GM21526 (cell line): ENCODE results near the gene SLC16A14.

Source experiments
- ATAC-seq: cut with Tn5 transposase; IDR thresholded peaks from one replicate; pipeline ENCODE4 v1.9.1; 2021; ENCODE audit warnings: moderate library complexity; ENCODE audit not compliant: unreplicated experiment, low FRiP score

SLC16A14 gene

GRCh38 chr2:230043025-230043424 lies 25.7 kb downstream of the SLC16A14 start:
- no peak for ATAC-seq

DNA sequence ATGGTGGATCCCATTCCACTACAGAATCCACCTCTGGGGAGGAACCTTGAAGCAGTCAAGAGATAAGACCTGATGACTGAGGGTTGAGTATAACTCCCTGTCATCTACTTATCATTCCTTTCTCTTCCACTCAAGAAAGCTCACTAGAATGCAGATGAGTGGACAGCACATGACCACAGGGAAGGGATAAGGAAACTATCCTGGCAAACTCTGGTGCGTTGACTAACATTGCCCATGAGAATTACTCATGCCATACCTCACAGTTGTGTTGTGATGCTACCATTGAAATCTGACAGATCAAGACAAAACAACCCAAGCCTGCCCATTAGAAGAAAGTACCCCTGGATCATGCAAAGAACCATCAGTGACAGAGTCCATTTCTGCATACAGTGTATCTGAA lies 26.5 kb downstream of the SLC16A14 start:
- ATAC-seq, result no peak

DNA sequence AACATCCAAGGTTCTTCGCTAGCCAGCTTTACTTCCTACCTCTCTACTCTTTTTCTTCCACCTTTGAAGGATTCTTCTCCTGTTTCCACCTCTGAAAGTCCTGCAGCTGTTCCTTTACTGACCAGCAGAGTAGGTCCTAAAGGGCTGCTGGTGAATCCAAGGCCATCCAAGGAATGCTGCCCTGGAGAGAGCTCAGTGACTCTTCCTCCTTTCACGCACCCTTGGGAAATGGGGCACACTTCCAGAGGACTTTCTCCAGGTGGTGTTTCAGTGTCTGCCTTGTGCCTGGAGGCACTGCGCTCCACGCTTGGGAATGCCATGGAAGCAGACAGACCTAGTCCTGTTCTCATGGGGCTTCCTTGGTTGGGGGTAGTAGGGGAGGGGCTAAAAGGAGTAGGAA lies 45.4 kb downstream of the SLC16A14 start:
- ATAC-seq, result no peak

- ATAC-seq, result no peak
Observed at GRCh38 chr2:230019742-230020141, 49.0 kb downstream of the SLC16A14 start.

- ATAC-seq, result no peak
Observed at GRCh38 chr2:230018153-230018552, 50.6 kb downstream of the SLC16A14 start.

- no peak for ATAC-seq
Observed at GRCh38 chr2:230016844-230017243, 51.9 kb downstream of the SLC16A14 start.

GRCh38 chr2:230012267-230012884 lies 56.3 kb downstream of the SLC16A14 start:
- ATAC-seq, result no peak

- ATAC-seq, result no peak
Observed at GRCh38 chr2:230011617-230012016, 57.1 kb downstream of the SLC16A14 start.

DNA sequence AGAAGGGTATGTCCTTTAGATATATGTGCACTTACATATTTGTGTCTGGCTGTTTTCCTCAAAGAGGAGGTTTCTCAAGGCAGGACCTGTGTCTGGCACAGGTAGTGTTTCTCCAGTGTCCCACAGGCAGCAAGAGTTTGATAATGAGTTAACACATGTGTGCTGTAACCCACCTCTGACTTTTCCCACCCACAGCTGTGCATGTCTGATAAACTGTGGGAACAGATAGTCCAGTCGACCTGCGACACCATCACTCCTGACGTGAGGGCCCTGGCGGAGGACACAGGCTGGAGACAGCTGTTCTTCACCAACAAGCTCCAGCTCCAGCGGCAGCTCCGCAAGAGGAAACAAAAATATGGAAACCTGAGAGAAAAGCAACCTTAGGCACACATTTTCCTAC lies 58.2 kb downstream of the SLC16A14 start:
- ATAC-seq, result no peak

GRCh38 chr2:230008708-230009066 lies 60.0 kb downstream of the SLC16A14 start:
- no peak for ATAC-seq

DNA sequence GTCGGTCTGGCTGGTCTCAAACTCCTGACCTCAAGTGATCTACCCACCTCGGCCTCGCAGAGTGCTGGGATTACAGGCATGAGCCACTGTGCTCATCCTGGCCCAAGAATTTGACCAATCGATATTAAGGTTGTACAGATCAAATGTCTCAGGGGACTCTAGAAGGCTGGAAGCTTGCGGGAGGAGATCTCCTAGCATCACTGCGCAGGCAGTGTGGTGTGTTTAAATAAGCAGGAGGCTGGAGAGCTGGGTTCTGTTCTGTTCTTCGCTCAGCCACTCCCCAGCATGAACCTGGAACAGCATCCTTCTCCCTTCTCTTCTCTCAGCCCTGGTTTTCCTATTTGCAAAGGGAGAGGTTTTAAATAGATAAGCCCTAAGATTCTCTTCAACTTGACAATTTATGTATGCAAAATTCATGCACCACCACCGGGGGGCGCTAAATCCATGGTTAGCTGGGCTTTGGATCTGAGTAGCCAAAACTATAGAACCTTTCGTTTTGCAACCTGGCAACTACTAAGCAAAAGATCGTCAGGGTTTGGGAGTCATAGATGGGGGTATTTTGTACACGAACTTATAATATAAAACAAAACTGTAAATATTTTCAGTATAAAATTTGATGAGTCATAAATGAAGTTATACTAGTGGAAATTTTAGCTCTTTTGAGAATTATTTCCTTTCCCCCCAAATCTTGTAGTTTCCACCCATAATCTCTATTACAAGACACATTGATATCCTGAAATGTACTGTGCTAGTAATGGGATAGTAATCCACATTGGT lies 60.6 kb downstream of the SLC16A14 start:
- no peak for ATAC-seq

DNA sequence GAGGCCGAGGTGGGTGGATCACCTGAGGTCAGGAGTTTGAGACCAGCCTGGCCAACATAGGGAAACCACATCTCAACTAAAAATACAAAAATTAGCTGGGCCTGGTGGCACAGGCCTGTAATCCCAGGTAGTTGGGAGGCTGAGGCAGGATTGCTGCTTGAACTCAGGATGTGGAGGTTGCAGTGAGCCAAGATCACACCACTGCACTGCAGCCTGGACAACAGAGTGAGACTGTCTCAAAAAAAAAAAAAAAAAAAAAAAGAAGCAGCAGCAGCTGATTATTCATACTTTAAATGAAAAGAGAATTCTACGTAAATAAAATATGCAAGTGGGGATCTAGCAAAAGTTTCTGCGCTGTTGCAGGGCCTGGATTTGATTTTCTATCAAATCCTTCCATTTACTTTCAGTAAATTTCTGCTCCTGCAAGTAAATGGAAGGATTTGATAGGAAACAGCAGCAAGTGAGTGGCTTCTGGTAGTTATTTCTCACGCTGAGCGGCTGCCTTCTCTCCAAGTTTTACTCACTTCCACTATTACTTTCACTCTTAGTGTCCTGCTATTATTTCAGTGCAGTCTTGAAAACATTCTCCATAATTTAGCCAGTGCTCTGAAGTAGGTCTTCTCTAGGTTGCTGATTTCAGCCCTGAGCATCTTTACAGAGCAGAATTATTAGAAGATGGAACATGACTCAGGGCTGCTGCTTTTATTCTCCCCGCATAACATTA lies 68.4 kb downstream of the SLC16A14 start:
- ATAC-seq, result peak; percentile 92

- ATAC-seq, result no peak
Observed at GRCh38 chr2:229997565-229997964, 71.2 kb downstream of the SLC16A14 start.

DNA sequence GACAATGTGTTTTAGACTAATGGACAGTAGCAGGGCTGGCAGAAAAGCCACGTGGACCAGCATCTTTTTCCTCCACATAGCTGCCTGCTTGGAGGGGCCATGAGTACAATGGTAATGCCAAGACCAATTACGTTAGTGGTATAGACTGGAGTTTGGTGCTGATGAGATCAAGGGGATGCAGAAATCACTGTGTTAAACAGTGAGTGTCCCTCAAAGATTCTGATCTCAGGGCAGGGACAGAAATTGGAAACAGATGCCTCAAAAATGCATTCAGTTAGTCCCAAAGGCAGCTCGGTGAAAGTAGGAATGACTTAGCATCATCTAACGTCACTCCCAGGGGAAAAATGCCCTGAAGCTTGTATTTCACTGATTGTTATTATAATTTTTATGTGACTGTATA lies 72.4 kb downstream of the SLC16A14 start:
- ATAC-seq, result no peak

- ATAC-seq, result no peak
Observed at GRCh38 chr2:229993236-229993635, 75.5 kb downstream of the SLC16A14 start.
